Mesenchymal stem cell (in vitro differentiated cells and primary cell): ENCODE results near the gene MFAP2.
A peak's percentile ranks its signal among the peaks of the same experiment; 100 is the strongest.
"Not testable (repeated sequence)": the region's sequence is repeated elsewhere in the genome, so short reads cannot be mapped to it uniquely, and the experiment has no call there.

ENCODE experiments used
- DNase-seq: peaks from one replicate; pipeline ENCODE4 v3.0.0-alpha.2; 2013
- H2AFZ ChIP-seq: one replicate; pipeline ENCODE4 v1.6.1; 2013; ENCODE audit warnings: low read depth, mild to moderate bottlenecking, control low read depth, inconsistent platforms, low read length, moderate library complexity
- H2AK5ac ChIP-seq: 2 replicates; pipeline ENCODE4 v1.6.1; 2013; ENCODE audit warnings: low read length, moderate library complexity, mild to moderate bottlenecking, inconsistent platforms; ENCODE audit not compliant: severe bottlenecking
- H2BK120ac ChIP-seq: one replicate; pipeline ENCODE4 v1.6.1; 2013; ENCODE audit warnings: low read depth, mild to moderate bottlenecking, inconsistent platforms, low read length, moderate library complexity
- H2BK12ac ChIP-seq, 2 experiments: one replicate each; pipeline ENCODE4 v1.6.1; 2013; ENCODE audit warnings: inconsistent platforms in 2 of 2, low read length in 2 of 2, mild to moderate bottlenecking in 2 of 2, moderate library complexity in 2 of 2, control low read depth in 1 of 2
- H2BK15ac ChIP-seq: one replicate; pipeline ENCODE4 v1.6.1; 2013; ENCODE audit warnings: mild to moderate bottlenecking, low read depth, inconsistent platforms; ENCODE audit not compliant: poor library complexity, severe bottlenecking
- H2BK5ac ChIP-seq: 2 replicates; pipeline ENCODE4 v1.6.1; 2013; ENCODE audit warnings: low read depth, mild to moderate bottlenecking, low read length, control low read depth, inconsistent platforms; ENCODE audit not compliant: poor library complexity, severe bottlenecking
- H3K14ac ChIP-seq, 2 experiments: one replicate each; pipeline ENCODE4 v1.6.1; 2013; ENCODE audit warnings: inconsistent platforms in 2 of 2, low read length in 2 of 2, control low read depth in 1 of 2, mild to moderate bottlenecking in 1 of 2, moderate library complexity in 1 of 2
- H3K18ac ChIP-seq, 2 experiments: one replicate each; pipeline ENCODE4 v1.6.1; 2013; ENCODE audit warnings: inconsistent platforms in 2 of 2, low read length in 2 of 2, control low read depth in 1 of 2, low read depth in 1 of 2, mild to moderate bottlenecking in 1 of 2
- H3K23ac ChIP-seq, 2 experiments: one replicate each; pipeline ENCODE4 v1.6.1; 2013; ENCODE audit warnings: inconsistent platforms in 2 of 2, low read length in 2 of 2, mild to moderate bottlenecking in 2 of 2, moderate library complexity in 2 of 2, control low read depth in 1 of 2
- H3K27ac ChIP-seq: 2 replicates; pipeline ENCODE4 v1.5.1; 2013; ENCODE audit warnings: mild to moderate bottlenecking, moderate library complexity, low read length, control low read depth, inconsistent platforms; ENCODE audit not compliant: poor library complexity, severe bottlenecking
- H3K27me3 ChIP-seq, 2 experiments: 2 replicates each; pipeline versions ENCODE4 v1.6.1 to v1.7.0; 2013; ENCODE audit warnings: low read length in 2 of 2, mild to moderate bottlenecking in 2 of 2, moderate library complexity in 2 of 2, control low read depth in 1 of 2, inconsistent platforms in 1 of 2; ENCODE audit not compliant: control insufficient read depth in 1 of 2, insufficient read depth in 1 of 2
- H3K36me3 ChIP-seq, 2 experiments: 2 replicates each; pipeline versions ENCODE4 v1.6.1 to v1.7.0; 2013; ENCODE audit warnings: low read length in 2 of 2, control low read depth in 1 of 2, inconsistent platforms in 1 of 2, low read depth in 1 of 2, mild to moderate bottlenecking in 1 of 2; ENCODE audit not compliant: insufficient read depth in 2 of 2, control insufficient read depth in 1 of 2
- H3K4ac ChIP-seq, 2 experiments: one replicate each; pipeline ENCODE4 v1.6.1; 2013; ENCODE audit warnings: inconsistent platforms in 2 of 2, low read length in 2 of 2, mild to moderate bottlenecking in 2 of 2, moderate library complexity in 2 of 2, control low read depth in 1 of 2, low read depth in 1 of 2
- H3K4me1 ChIP-seq: 2 replicates; pipeline ENCODE4 v1.6.1; 2013; ENCODE audit warnings: low read depth, low read length, control low read depth; ENCODE audit not compliant: control insufficient read depth, insufficient read depth
- H3K4me2 ChIP-seq: 2 replicates; pipeline ENCODE4 v1.6.1; 2013; ENCODE audit warnings: low read length, mild to moderate bottlenecking, inconsistent platforms; ENCODE audit not compliant: poor library complexity, severe bottlenecking
- H3K4me3 ChIP-seq, 2 experiments: 2 replicates each; pipeline versions ENCODE4 v1.5.1 to v1.7.0; 2013; ENCODE audit warnings: low read length in 2 of 2, mild to moderate bottlenecking in 2 of 2, control low read depth in 1 of 2, low read depth in 1 of 2; ENCODE audit not compliant: insufficient read depth in 1 of 2
- H3K79me1 ChIP-seq: replicated peaks from 2 replicates; pipeline ENCODE4 v1.6.1; 2013; ENCODE audit warnings: mild to moderate bottlenecking, control low read depth, low read length, inconsistent platforms; ENCODE audit not compliant: poor library complexity, severe bottlenecking
- H3K9ac ChIP-seq: 2 replicates; pipeline ENCODE4 v1.7.0; 2013; ENCODE audit warnings: mild to moderate bottlenecking, low read length, moderate library complexity
- H3K9me3 ChIP-seq: 2 replicates; pipeline ENCODE4 v1.7.0; 2013; ENCODE audit warnings: mild to moderate bottlenecking, low read length; ENCODE audit not compliant: control insufficient read depth
- H4K8ac ChIP-seq: one replicate; pipeline ENCODE4 v1.6.1; 2013; ENCODE audit warnings: inconsistent platforms, mild to moderate bottlenecking, low read length, moderate library complexity
- H4K91ac ChIP-seq: one replicate; pipeline ENCODE4 v1.6.1; 2013; ENCODE audit warnings: mild to moderate bottlenecking, low read length, inconsistent platforms
- WGBS: methylation state at CpG from one replicate; pipeline ENCODE4 v1.1.7; 2013; ENCODE audit warnings: mixed read lengths; 5-methylcytosine and 5-hydroxymethylcytosine counted together

Gene MFAP2

GRCh38 chr1:16939386-16940180 is 40.8 kb downstream of the MFAP2 start:
- H2BK5ac ChIP-seq, H3K18ac ChIP-seq, H2BK12ac ChIP-seq, H2AFZ ChIP-seq, H3K9ac ChIP-seq, H3K9me3 ChIP-seq, H3K14ac ChIP-seq, H2AK5ac ChIP-seq, H2BK15ac ChIP-seq, H3K4me1 ChIP-seq, H3K4ac ChIP-seq, H2BK120ac ChIP-seq, H4K8ac ChIP-seq, DNase-seq, H3K23ac ChIP-seq, H3K4me3 ChIP-seq, H3K27ac ChIP-seq, H3K27me3 ChIP-seq, H3K4me2 ChIP-seq, H4K91ac ChIP-seq, H3K79me1 ChIP-seq: not testable (repeated sequence)
- WGBS = 98% methylated on average over 27 of the region's 32 CpGs
- peaks cover 7 to 33% of the 10 kb centered on the region in 2 experiments for H3K36me3 ChIP-seq

DNA sequence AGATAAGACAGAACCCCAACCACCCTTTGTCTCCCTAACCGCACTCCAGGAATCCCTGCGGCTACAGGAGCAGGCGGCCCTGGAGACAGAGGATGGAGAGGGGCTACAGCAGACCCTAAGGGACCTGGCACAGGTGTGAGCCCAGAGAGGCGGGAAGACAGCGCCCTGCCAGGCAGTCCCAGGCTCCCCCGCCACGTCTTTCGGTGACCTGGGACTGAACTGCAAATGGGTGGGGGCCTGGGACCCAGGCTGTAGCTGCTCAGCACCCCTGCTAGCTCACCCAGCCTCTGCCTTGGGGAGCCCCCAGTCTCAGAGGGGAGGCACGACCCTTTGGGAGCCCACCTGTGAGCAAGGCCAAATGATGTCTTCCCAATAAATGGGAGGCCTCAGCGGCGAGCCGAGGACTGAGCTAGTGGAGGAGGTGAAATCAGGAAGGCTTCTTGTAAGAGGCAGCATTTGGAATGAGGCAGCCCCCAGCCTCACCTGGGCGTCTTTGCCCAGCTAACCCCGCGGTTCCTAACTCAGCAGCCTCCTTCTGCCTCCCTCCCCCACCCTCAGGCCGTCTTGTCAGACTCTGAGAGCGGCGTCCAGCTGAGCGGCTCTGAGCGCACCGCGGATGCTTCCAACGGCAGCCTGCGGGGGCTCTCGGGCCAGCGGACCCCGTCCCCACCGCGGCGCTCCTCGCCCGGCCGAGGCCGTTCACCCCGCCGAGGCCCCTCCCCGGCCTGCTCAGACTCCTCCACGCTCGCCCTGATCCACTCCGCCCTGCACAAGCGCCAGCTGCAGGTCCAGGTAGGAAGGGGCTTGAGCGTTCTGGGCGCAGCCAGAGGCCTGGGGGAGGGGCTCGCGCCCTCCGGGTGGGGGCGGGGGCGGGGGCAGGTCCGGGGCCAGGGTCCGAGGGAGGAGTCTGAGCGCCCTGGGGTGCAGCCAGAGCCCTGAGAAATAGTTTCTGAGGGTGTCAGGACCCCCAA is 41.8 kb downstream of the MFAP2 start:
- Histone ChIP-seq H3K36me3 (peaks cover 7 to 27% of the 10 kb centered on the region in 2 experiments), H3K79me1 (no peaks in the 10 kb centered on the region), H3K9me3 (no peaks in the 10 kb centered on the region), H3K4me1 (peaks cover 4% of the 10 kb centered on the region), H3K4me3 (no peak overlapping the region), H2BK15ac (no peak overlapping the region), H3K14ac (no peak overlapping the region), H3K23ac (no peak overlapping the region), H4K8ac (peak overlapping the region; percentile 64), H3K4me2 (no peak overlapping the region), H3K9ac (no peak overlapping the region), H2AFZ (no peak overlapping the region), H2BK120ac (no peak overlapping the region), H2BK5ac (no peak overlapping the region), H4K91ac (no peak overlapping the region), H3K27me3 (no peaks in the 10 kb centered on the region), H3K4ac (no peak overlapping the region), H3K18ac (no peak overlapping the region), H3K27ac (no peak overlapping the region), H2BK12ac (no peak overlapping the region), H2AK5ac (no peak overlapping the region)
- 64% methylated on average over 46 of the region's 51 CpGs for WGBS
- no peak for DNase-seq

GRCh38 chr1:16936580-16936979 is 43.8 kb downstream of the MFAP2 start:
- not testable (repeated sequence) for H3K9ac ChIP-seq, H3K4ac ChIP-seq

GRCh38 chr1:16933945-16934344 is 46.5 kb downstream of the MFAP2 start:
- not testable (repeated sequence) for H2AFZ ChIP-seq, H4K91ac ChIP-seq, H3K14ac ChIP-seq, H3K4ac ChIP-seq, DNase-seq, H3K27me3 ChIP-seq, H3K23ac ChIP-seq, H3K4me3 ChIP-seq, H2AK5ac ChIP-seq, H4K8ac ChIP-seq, H3K9ac ChIP-seq, H3K9me3 ChIP-seq, H3K4me1 ChIP-seq, H2BK120ac ChIP-seq, H3K18ac ChIP-seq, H2BK12ac ChIP-seq, H3K27ac ChIP-seq, H3K79me1 ChIP-seq, H2BK15ac ChIP-seq, H2BK5ac ChIP-seq, H3K4me2 ChIP-seq
- peaks cover 13 to 32% of the 10 kb centered on the region in 2 experiments for H3K36me3 ChIP-seq

More at GRCh38 chr1:16936580-16936979, 43.8 kb downstream of the MFAP2 start:
- H3K18ac ChIP-seq, H2BK15ac ChIP-seq, H2BK12ac ChIP-seq, H3K4me2 ChIP-seq, H3K79me1 ChIP-seq, H2AK5ac ChIP-seq, H3K27ac ChIP-seq, H4K8ac ChIP-seq, H3K14ac ChIP-seq, H4K91ac ChIP-seq, H3K4me3 ChIP-seq, H2AFZ ChIP-seq, H3K27me3 ChIP-seq, H3K23ac ChIP-seq, H2BK5ac ChIP-seq, H3K4me1 ChIP-seq, H2BK120ac ChIP-seq, H3K9me3 ChIP-seq, DNase-seq: not testable (repeated sequence)
- peaks cover 7 to 25% of the 10 kb centered on the region in 2 experiments for H3K36me3 ChIP-seq
- WGBS = 95% methylated on average over 16 of the region's 16 CpGs
